ENCODE data around the gene AMOTL1. TPM values are rescaled to one million over a fixed set of nuclear protein-coding genes. Genes with fewer than 3 reads are reported as not detected.

AMOTL1 gene
- total and polyA plus RNA-seq, 2 of the 8 experiments (the other 6 are each of a cell fraction or from before 2014, with no cell fraction given): 9.0 to 27.6 TPM

DNA sequence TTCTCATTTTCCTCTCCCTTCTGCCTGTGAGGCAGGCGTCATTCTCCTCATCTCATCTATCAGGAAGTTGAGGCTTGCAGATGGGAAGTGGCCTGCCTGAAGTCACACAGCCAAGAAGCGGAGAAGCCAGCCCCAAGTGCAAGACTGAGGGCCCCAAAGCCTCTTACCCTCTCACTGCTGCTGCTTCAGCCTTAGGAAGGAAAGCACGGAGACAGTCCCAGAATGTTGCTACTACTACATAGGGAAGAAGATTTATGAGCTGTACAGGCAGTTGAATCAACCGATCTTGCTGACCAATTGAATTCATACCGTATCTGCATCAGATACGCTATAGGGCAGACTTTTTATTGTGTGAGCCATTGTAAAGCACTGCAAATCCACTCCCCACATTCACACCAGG lies 116.2 kb downstream of the AMOTL1 start:
- Histone ChIP-seq H3K23ac (ENCODE audit: insufficient read length) (no peak overlapping the region), H2BK12ac (ENCODE audit: low read depth, low read length) (no peak overlapping the region), H4K5ac (ENCODE audit: insufficient read length, low read depth, low read length) (no peak overlapping the region), H3K56ac (replicated peaks; ENCODE audit: insufficient read length, low read depth, low read length) (no peak overlapping the region), H4K91ac (replicated peaks; ENCODE audit: insufficient read length, low read length) (no peak overlapping the region), H3K14ac (ENCODE audit: insufficient read length) (no peak overlapping the region), H3K4me2 (ENCODE audit: insufficient read depth in 1 of 2, low read depth in 2 of 2, low read length in 2 of 2) (no peak overlapping the region), H2AFZ (ENCODE audit: low read length) (no peak overlapping the region), H2BK120ac (replicated peaks; ENCODE audit: low read depth, low read length) (no peak overlapping the region), H2BK5ac (ENCODE audit: low read depth, low read length) (no peak overlapping the region), H3K4ac (replicated peaks; ENCODE audit: insufficient read length, low read depth, low read length) (no peak overlapping the region), H3K4me1 (replicated peaks in 1 of 4; ENCODE audit: control insufficient read depth in 3 of 4, insufficient read depth in 4 of 4, low read length in 3 of 4) (peaks cover 0 to 3% (median 0%) of the 10 kb centered on the region in 4 experiments; a peak in 1 of 7 replicates), H2BK15ac (ENCODE audit: low read length) (no peak overlapping the region), H3K79me2 (ENCODE audit: control insufficient read depth in 1 of 2, insufficient read depth in 2 of 2, low read length in 2 of 2) (no peaks in the 10 kb centered on the region), H3K27ac (ENCODE audit: low read depth, low read length) (no peak overlapping the region), H3K18ac (ENCODE audit: extremely low read depth, low read length) (no peak overlapping the region), H2AK5ac (ENCODE audit: low read depth, low read length) (no peak overlapping the region), H3K27me3 (replicated peaks in 1 of 4; ENCODE audit: control insufficient read depth in 3 of 4, extremely low read depth in 1 of 4, insufficient read depth in 3 of 4, low read length in 3 of 4) (no peaks in the 10 kb centered on the region), H3K9me3 (ENCODE audit: insufficient read depth in 2 of 2, low read depth in 1 of 2, low read length in 1 of 2) (peaks cover 5% of the 10 kb centered on the region in 2 experiments; a peak in 1 of 4 replicates), H4K8ac (ENCODE audit: extremely low read depth, insufficient read depth, low read length) (no peak overlapping the region), H3K36me3 (ENCODE audit: control insufficient read depth in 2 of 4, insufficient read depth in 4 of 4, low read length in 3 of 4) (peaks cover 0 to 5% (median 0%) of the 10 kb centered on the region in 4 experiments; a peak in 1 of 8 replicates), H4K20me1 (replicated peaks in 1 of 2; ENCODE audit: control insufficient read depth in 1 of 2, insufficient read depth in 2 of 2, low read length in 2 of 2) (no peaks in the 10 kb centered on the region), H3K4me3 (ENCODE audit: extremely low read depth in 1 of 4, insufficient read depth in 2 of 4, low read depth in 3 of 4, low read length in 4 of 4) (no peak overlapping the region), H3K79me1 (ENCODE audit: low read depth, low read length) (no peaks in the 10 kb centered on the region), H3K9ac (replicated peaks in 1 of 4; ENCODE audit: extremely low read depth in 1 of 4, low read depth in 3 of 4, low read length in 3 of 4) (no peak overlapping the region), H2BK20ac (ENCODE audit: low read length) (no peak overlapping the region), H3K23me2 (ENCODE audit: low read depth, low read length) (no peaks in the 10 kb centered on the region)
- no peak for TF ChIP-seq SP1 (IDR thresholded peaks at IDR 0.05; ENCODE audit: low read depth, low read length)
- TF ChIP-seq BCL11A (IDR thresholded peaks at IDR 0.05; ENCODE audit: low read depth in 2 of 2, low read length in 2 of 2): no peak
- TF ChIP-seq TAF1 (IDR thresholded peaks at IDR 0.05; ENCODE audit: low read depth, low read length): no peak
- no peak for TF ChIP-seq NANOG (IDR thresholded peaks at IDR 0.05; ENCODE audit: insufficient read depth, low read depth, low read length, poor library complexity, severe bottlenecking)
- TF ChIP-seq JUND (IDR thresholded peaks at IDR 0.05; ENCODE audit: low read length): no peak
- TF ChIP-seq FOSL1 (IDR thresholded peaks at IDR 0.05; ENCODE audit: insufficient read depth, low read depth, low read length): no peak
- ChIA-PET POLR2A (ENCODE audit: partially characterized antibody) (no interaction called here), CTCF (ENCODE audit: partially characterized antibody) (interaction anchor here (2.8 to 6.8 kb wide), 2 partner anchors 13 to 261 kb away, joined by 14 to 48 read pairs; no protein-coding TSS in a partner anchor)
- DNase-seq (ENCODE audit: low read depth in 1 of 2, low spot score in 2 of 2): no peak
- no peak for FAIRE-seq
- 91% methylated on average over 6 of the region's 6 CpGs; no CpG with 5 or more reads in 1 of the 2 experiments for WGBS, 2 experiments (ENCODE audit: extremely low coverage in 1 of 2, insufficient coverage in 1 of 2, insufficient read length in 1 of 2, insufficient replicate concordance in 2 of 2, low coverage in 1 of 2, low lambda C conversion rate in 2 of 2, missing lambda C conversion rate in 1 of 2)
